Left ventricle myocardium inferior (tissue), 1 donor: ENCODE measurements around the gene DEPDC5. TPM values are rescaled to one million over a fixed set of nuclear protein-coding genes. Genes with fewer than 3 reads are reported as not detected.

Experiments
- DNase-seq: peaks from one replicate; pipeline ENCODE4 v3.0.0-alpha.2; 2020
- H3K27ac ChIP-seq: fragments of 200-600 bp; replicated peaks from 2 replicates; pipeline ENCODE4 v1.8.0; 2021
- H3K27me3 ChIP-seq: fragments of 200-600 bp; 2 replicates; pipeline ENCODE4 v1.8.0; 2021; ENCODE audit warnings: low read depth
- H3K36me3 ChIP-seq: fragments of 200-600 bp; 2 replicates; pipeline ENCODE4 v1.8.0; 2021
- H3K4me1 ChIP-seq: fragments of 200-600 bp; 2 replicates; pipeline ENCODE4 v1.8.0; 2021
- H3K4me3 ChIP-seq: fragments of 200-600 bp; 2 replicates; pipeline ENCODE4 v1.8.0; 2021; ENCODE audit warnings: mild to moderate bottlenecking, moderate library complexity
- H3K9me3 ChIP-seq: fragments of 200-600 bp; replicated peaks from 2 replicates; pipeline ENCODE4 v1.8.0; 2021
- CTCF ChIP-seq: fragments of 200-600 bp; IDR thresholded peaks from 2 replicates; pipeline ENCODE4 v1.8.0; 2021; ENCODE audit warnings: antibody characterized with exemption, mild to moderate bottlenecking, borderline replicate concordance
- intact Hi-C: fragments of 100-400 bp; cut with micrococcal nuclease; formaldehyde crosslinking; loops from one replicate; pipeline ENCODE4 v1.11.0; 2022
- total RNA-seq: library from RNA; stranded (reverse); fragmentation: NEBNext Ultra II Directional; extraction: Animal tissue kit (Norgen Biotek cat#: 25700); gene quantifications from one replicate; pipeline ENCODE4 v1.2.1, GENCODE V29; 2021
- donor health status: DM: no; HTN: yes; CAD: no; lungs with severe emphysema.

Gene DEPDC5
- total RNA-seq, 1 donor from 2014 or later = 11.4 TPM

GRCh38 chr22:31733580-31734079 lies 20.2 kb upstream of the DEPDC5 start:
- Histone ChIP-seq H3K27me3 (no peaks in the 10 kb centered on the region), H3K9me3 (no peaks in the 10 kb centered on the region), H3K4me1 (peaks cover 13% of the 10 kb centered on the region), H3K36me3 (peaks cover 17% of the 10 kb centered on the region), H3K27ac (no peak overlapping the region), H3K4me3 (no peak overlapping the region)
- no peak for DNase-seq
- intact Hi-C loops = no loop called here
- no peak for TF ChIP-seq CTCF

GRCh38 chr22:31734512-31734911 lies 19.3 kb upstream of the DEPDC5 start:
- Histone ChIP-seq H3K27ac (no peak overlapping the region), H3K4me3 (no peak overlapping the region), H3K27me3 (no peaks in the 10 kb centered on the region), H3K4me1 (peaks cover 22% of the 10 kb centered on the region), H3K9me3 (no peaks in the 10 kb centered on the region), H3K36me3 (peaks cover 17% of the 10 kb centered on the region)
- no peak for TF ChIP-seq CTCF
- DNase-seq = no peak
- intact Hi-C loops = no loop called here

- H3K4me3 ChIP-seq = no peak overlapping the region
- H3K36me3 ChIP-seq = peaks cover 26% of the 10 kb centered on the region
- no peaks in the 10 kb centered on the region for H3K27me3 ChIP-seq
- no peak for TF ChIP-seq CTCF
- peaks cover 33% of the 10 kb centered on the region for H3K4me1 ChIP-seq
- DNase-seq = no peak
- H3K9me3 ChIP-seq = no peaks in the 10 kb centered on the region
- no peak overlapping the region for H3K27ac ChIP-seq
- intact Hi-C loops = no loop called here
Measured at GRCh38 chr22:31736458-31736857, 17.4 kb upstream of the DEPDC5 start.

GRCh38 chr22:31737932-31738331 lies 15.9 kb upstream of the DEPDC5 start:
- Histone ChIP-seq H3K4me3 (no peak overlapping the region), H3K27ac (no peak overlapping the region), H3K27me3 (no peaks in the 10 kb centered on the region), H3K4me1 (peaks cover 39% of the 10 kb centered on the region), H3K9me3 (no peaks in the 10 kb centered on the region), H3K36me3 (peaks cover 26% of the 10 kb centered on the region)
- intact Hi-C loops = no loop called here
- no peak for TF ChIP-seq CTCF
- no peak for DNase-seq

GRCh38 chr22:31738566-31738965 lies 15.3 kb upstream of the DEPDC5 start:
- H3K9me3 ChIP-seq = no peaks in the 10 kb centered on the region
- peaks cover 26% of the 10 kb centered on the region for H3K36me3 ChIP-seq
- H3K27me3 ChIP-seq = no peaks in the 10 kb centered on the region
- no peak for TF ChIP-seq CTCF
- H3K4me1 ChIP-seq = peaks cover 39% of the 10 kb centered on the region
- no peak for DNase-seq
- intact Hi-C loops = no loop called here
- H3K4me3 ChIP-seq = no peak overlapping the region
- no peak overlapping the region for H3K27ac ChIP-seq
